ENCODE results near the gene KLHDC8A. TPM values are rescaled to one million over a fixed set of nuclear protein-coding genes. Genes with fewer than 3 reads are reported as not detected.

Gene KLHDC8A
- total RNA-seq, 1 experiment from 2014 or later: 0.49 TPM

GRCh38 chr1:205379056-205379455 lies 22.3 kb upstream of the KLHDC8A start:
- CTCF ChIA-PET: no interaction called here
- Histone ChIP-seq H2AFZ (ENCODE audit: low read depth, low read length, poor library complexity, severe bottlenecking) (no peak overlapping the region), H3K9me3 (ENCODE audit: control insufficient read depth in 1 of 2, insufficient read depth in 1 of 2, low read depth in 1 of 2, low read length in 2 of 2) (no peaks in the 10 kb centered on the region), H3K4me2 (ENCODE audit: low read length) (no peak overlapping the region), H3K36me3 (ENCODE audit: control insufficient read depth in 1 of 2, insufficient read depth in 2 of 2, low read length in 2 of 2) (no peaks in the 10 kb centered on the region), H3K9me2 (ENCODE audit: insufficient read depth) (no peaks in the 10 kb centered on the region), H3K27me3 (ENCODE audit: insufficient read depth, low read length) (no peaks in the 10 kb centered on the region), H3K79me2 (ENCODE audit: insufficient read depth, low read length) (no peaks in the 10 kb centered on the region), H3K9ac (ENCODE audit: low read length) (no peak overlapping the region), H3K4me3 (replicated peaks in 1 of 2; ENCODE audit: low read depth in 1 of 2, low read length in 2 of 2) (no peak overlapping the region), H3K4me1 (ENCODE audit: control insufficient read depth in 1 of 2, insufficient read depth in 2 of 2, low read length in 2 of 2) (peaks cover 27 to 34% of the 10 kb centered on the region in 2 experiments), H4K20me1 (ENCODE audit: insufficient read depth) (no peaks in the 10 kb centered on the region), H3K27ac (ENCODE audit: low read depth, low read length) (no peak overlapping the region)
- ATAC-seq: no peak
- DNase-seq (ENCODE audit: low read depth, low spot score): no peak
- intact Hi-C loops (cut with micrococcal nuclease): no loop called here
- no peak for TF ChIP-seq ZFX (IDR thresholded peaks at IDR 0.05)
- no peak for TF ChIP-seq ELF1 (IDR thresholded peaks at IDR 0.05; ENCODE audit: borderline replicate concordance, low read depth)
- no peak for TF ChIP-seq CEBPB (IDR thresholded peaks at IDR 0.05; ENCODE audit: low read depth)
- no peak for TF ChIP-seq SRF (IDR thresholded peaks at IDR 0.05; ENCODE audit: low read depth)
- RAD21 ChIA-PET (ENCODE audit: low non-redundant PET in 1 of 2, low total read pairs in 2 of 2, uncharacterized antibody in 2 of 2, unreplicated experiment in 2 of 2): no interaction called here
- no TSS peak for BruUV-seq (replicated peaks)
- POLR2A ChIA-PET: no interaction called here

- BruUV-seq (replicated peaks): no TSS peak
- Histone ChIP-seq H3K4me3 (replicated peaks in 1 of 2; ENCODE audit: low read depth in 1 of 2, low read length in 2 of 2) (no peak overlapping the region), H3K79me2 (ENCODE audit: insufficient read depth, low read length) (no peaks in the 10 kb centered on the region), H3K9me3 (ENCODE audit: control insufficient read depth in 1 of 2, insufficient read depth in 1 of 2, low read depth in 1 of 2, low read length in 2 of 2) (no peaks in the 10 kb centered on the region), H4K20me1 (ENCODE audit: insufficient read depth) (no peaks in the 10 kb centered on the region), H3K4me2 (ENCODE audit: low read length) (peak overlapping the region; percentile 57), H3K9me2 (ENCODE audit: insufficient read depth) (no peaks in the 10 kb centered on the region), H3K27me3 (ENCODE audit: insufficient read depth, low read length) (no peaks in the 10 kb centered on the region), H3K4me1 (ENCODE audit: control insufficient read depth in 1 of 2, insufficient read depth in 2 of 2, low read length in 2 of 2) (peaks cover 30 to 39% of the 10 kb centered on the region in 2 experiments), H3K9ac (ENCODE audit: low read length) (no peak overlapping the region), H3K27ac (ENCODE audit: low read depth, low read length) (no peak overlapping the region), H2AFZ (ENCODE audit: low read depth, low read length, poor library complexity, severe bottlenecking) (no peak overlapping the region), H3K36me3 (ENCODE audit: control insufficient read depth in 1 of 2, insufficient read depth in 2 of 2, low read length in 2 of 2) (no peaks in the 10 kb centered on the region)
- ChIA-PET CTCF (no interaction called here), POLR2A (no interaction called here), RAD21 (ENCODE audit: low non-redundant PET in 1 of 2, low total read pairs in 2 of 2, uncharacterized antibody in 2 of 2, unreplicated experiment in 2 of 2) (no interaction called here)
- ATAC-seq (no peak), DNase-seq (ENCODE audit: low read depth, low spot score) (no peak)
- intact Hi-C loops (cut with micrococcal nuclease): no loop called here
- TF ChIP-seq MAX (IDR thresholded peaks at IDR 0.05) (no peak), ATF3 (IDR thresholded peaks at IDR 0.05) (no peak)
Observed at GRCh38 chr1:205377355-205377754, 20.6 kb upstream of the KLHDC8A start.
